GM18517 (cell line): ENCODE results near the gene TRAF2.

ENCODE experiments used
- ATAC-seq: cut with Tn5 transposase; IDR thresholded peaks from one replicate; pipeline ENCODE4 v1.9.1; 2021; ENCODE audit warnings: mild to moderate bottlenecking, moderate library complexity; ENCODE audit not compliant: unreplicated experiment

The TRAF2 gene

DNA sequence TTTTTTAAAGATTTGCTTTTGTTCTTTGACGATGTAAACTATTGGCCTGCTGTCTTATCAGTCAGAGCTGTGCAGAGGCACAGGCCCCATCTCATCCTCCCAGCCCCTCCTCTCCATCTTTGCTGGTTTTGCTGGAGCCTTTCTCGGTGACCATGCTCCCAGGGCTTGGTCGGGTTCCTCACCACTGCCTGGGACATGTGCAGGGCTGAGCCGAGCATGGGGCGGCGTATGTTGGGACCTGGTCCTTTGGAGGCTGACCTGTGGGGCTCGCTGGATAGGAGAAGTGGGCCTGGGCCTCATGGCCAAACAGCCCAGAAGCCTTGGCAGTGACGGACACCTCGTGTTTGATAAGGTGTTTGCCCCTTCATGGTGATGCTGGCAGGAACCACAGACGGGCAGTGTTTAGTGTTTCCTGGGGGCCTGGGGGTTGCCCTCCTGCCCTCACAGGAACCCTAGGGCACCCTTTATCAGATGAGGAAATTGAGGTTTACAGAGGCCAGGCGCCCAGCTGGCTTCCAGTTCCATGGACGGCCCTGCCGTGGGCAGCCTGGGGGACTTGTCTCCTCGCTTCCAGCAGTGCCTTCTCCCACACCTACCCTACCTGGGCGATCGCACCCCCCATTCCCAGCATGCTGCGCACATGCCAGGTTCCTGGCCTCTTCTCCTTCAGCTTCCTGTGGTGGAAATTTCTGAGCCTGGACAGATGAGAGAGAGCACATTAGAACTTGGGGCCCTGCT lies 27.6 kb downstream of the TRAF2 start:
- no peak for ATAC-seq

DNA sequence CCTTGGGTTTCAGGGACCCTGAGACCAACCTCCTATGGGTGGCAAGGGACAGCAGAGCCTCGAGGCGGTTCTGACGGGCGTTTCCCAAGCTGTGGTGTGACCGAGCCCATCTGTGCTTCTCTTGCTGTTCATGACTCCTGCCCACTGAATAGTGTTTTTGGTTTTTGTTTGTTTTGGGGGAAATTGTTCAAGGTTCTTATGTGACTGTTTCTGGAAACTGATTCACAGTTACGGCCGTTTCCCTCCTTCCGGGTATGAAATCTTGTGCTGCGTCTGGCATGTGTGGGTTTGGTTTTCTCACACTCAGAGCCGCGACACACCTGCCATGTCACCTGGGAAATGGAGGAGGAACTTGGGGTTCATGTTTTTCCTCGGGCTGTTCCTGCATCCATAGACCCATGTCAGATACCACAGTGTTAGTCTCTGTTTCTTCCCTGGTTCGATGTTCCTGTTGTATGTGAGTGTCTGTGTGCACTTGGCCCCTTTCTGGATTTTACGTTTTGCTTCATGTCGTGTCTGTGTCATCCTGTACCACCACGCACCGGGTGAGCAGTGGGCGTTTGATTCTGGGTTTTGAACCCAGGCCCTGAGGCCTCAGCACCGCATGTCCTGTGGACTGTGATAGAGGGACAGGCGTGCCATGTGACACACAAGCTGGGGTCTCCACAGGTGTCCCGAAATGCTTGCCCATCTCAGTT lies 29.5 kb downstream of the TRAF2 start:
- ATAC-seq = no peak

DNA sequence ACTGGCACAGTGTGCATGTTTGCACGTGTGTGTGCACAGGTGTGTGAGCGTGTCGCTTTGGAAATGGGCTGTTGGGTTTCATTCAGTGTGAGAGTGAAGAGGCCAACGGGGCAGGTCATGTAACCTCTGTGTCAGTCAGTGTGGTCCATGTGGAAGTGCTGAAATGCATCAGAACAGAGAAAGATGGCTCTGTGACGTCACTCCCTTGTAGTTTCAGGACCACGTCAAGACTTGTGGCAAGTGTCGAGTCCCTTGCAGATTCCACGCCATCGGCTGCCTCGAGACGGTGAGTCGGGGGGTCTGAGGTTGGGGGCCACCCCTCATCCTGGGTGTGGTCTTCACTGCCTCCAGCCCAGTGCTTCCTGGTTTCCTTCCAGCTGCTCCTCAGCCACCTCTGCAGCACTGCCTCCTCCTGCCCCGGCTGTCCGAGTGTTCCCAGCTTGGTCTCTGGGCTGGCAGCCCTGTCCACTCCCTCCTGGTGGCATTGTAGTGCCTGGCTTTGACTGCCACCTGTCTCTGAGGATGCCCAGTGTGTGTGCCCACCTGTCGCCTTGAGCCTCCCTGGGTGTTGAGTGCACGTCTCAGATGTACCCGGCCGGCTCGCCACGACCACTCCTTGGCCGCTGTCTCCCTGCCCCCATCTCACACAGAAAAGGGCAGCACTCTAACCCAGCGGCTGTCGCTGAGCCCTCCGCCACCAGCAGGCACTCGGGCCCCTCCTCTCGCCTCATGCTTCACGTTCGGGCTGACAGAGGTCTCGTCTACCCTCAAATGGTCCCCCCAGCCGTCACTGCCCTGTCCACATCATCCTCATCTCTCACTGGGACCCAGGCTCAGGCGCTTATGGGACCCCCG lies 30.2 kb downstream of the TRAF2 start:
- ATAC-seq = no peak

DNA sequence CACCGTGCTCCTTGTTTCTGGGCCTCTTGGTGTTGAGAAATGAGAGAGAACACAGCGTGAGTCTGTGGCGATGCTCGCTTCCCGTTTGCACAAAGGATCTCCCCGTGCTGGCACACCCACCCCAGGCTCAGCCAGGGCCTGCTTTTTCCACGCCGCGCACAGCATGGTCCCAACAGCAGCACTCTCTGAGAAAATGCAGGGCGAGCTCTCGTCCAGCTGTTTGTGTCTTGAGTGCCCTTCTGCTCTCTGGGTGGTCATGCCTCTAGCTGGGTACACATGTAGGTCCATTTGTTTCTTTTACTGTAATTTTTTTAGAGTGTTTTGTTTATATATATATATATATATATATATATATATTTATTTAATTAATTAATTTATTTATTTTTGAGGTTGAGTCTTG lies 31.6 kb downstream of the TRAF2 start:
- ATAC-seq = no peak

DNA sequence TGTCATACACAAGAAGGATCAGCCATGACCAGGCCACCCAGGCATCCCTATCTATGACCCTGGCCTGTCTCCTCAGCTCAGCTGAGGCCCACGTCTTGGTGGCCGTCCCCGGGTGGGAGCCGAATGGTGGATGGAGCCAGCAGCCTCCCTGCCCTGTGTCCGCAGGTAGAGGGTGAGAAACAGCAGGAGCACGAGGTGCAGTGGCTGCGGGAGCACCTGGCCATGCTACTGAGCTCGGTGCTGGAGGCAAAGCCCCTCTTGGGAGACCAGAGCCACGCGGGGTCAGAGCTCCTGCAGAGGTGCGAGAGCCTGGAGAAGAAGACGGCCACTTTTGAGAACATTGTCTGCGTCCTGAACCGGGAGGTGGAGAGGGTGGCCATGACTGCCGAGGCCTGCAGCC lies 33.8 kb downstream of the TRAF2 start:
- ATAC-seq = no peak

DNA sequence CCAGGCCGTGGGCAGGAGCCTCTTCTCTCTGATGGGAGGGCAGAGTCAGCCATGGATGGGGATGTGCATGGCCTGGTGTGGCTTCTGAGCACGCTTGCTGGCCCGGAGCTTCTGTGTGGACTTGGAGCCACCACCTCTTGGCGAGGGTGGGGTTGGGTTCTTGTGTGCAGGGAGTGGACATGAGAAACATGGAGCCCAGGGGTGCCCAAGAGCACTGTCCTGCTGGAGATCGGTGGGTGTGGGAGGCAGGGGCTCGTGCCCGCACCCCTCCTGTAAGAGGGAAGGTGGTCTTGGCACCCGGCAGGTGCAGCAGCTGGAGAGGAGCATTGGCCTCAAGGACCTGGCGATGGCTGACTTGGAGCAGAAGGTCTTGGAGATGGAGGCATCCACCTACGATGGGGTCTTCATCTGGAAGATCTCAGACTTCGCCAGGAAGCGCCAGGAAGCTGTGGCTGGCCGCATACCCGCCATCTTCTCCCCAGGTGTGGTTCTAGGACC lies 34.5 kb downstream of the TRAF2 start:
- ATAC-seq = no peak

DNA sequence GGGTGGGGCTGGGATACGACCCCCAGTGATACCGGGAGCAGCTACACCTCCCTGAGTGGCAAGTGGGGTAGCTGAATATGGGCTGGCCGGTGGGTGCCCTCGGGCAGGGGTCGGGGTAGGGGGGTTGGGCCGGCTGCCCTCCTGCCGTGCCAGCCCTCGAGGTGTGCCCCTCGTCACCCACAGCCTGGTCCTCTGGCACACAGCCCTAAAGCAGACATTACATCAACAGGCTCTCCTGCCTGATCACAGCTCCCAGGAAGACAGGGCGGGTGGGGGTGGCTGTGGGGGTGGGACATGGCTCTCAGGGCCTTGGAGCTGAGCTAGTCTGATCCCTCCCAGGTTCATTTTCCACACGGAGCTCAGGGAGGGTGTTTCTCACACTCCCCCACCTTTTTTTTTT lies 35.0 kb downstream of the TRAF2 start:
- ATAC-seq = no peak

DNA sequence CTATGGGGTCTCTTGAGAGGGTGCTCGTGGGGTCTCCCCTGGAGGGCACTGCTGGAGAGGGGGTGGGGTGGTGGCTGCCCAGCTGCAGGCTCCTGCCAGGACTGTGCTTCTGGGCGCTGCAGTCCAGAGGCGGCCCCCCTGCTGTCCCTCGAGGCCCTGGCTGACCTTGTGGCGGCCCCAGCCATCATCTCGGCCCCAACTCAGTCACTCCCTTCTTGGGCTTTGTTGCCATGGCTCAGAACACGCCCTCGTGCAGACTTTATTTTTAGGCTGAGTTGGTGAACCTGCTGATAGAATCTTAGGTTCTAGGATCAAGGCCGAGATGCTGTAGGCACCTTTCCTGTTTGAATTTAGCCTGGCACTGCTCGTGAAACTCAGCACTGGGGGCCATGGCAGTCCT lies 35.4 kb downstream of the TRAF2 start:
- no peak for ATAC-seq

DNA sequence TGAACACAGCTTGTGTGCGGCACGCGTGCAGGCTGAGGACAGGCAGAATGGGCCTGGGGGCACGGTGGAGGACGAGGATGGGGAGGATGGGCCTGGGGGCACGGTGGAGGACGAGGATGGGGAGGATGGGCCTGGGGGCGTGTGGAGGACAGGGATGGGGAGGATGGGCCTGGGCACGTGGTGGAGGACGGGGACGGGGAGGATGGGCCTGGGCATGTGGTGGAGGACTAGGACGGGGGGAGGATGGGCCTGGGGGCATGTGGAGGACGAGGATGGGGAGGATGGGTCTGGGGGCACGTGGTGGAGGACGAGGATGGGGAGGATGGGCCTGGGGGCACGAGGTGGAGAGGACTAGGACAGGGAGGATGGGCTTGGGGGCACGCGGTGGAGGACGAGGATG lies 36.2 kb downstream of the TRAF2 start:
- no peak for ATAC-seq

DNA sequence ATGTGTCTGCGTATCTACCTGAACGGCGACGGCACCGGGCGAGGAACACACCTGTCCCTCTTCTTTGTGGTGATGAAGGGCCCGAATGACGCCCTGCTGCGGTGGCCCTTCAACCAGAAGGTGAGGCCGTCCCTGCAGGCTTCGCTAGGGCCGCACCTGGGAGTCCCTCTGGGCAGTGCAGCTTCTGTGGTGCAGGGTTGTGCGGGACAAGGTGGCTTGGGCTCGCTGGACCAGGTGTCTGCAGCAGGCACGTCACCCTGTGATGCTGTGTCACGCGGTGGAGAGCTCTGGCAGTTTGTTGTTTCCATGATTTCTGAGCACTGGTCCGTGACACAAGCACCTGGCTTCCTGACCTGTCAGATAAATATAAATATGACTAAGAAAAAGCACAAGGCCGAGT lies 37.6 kb downstream of the TRAF2 start:
- no peak for ATAC-seq

DNA sequence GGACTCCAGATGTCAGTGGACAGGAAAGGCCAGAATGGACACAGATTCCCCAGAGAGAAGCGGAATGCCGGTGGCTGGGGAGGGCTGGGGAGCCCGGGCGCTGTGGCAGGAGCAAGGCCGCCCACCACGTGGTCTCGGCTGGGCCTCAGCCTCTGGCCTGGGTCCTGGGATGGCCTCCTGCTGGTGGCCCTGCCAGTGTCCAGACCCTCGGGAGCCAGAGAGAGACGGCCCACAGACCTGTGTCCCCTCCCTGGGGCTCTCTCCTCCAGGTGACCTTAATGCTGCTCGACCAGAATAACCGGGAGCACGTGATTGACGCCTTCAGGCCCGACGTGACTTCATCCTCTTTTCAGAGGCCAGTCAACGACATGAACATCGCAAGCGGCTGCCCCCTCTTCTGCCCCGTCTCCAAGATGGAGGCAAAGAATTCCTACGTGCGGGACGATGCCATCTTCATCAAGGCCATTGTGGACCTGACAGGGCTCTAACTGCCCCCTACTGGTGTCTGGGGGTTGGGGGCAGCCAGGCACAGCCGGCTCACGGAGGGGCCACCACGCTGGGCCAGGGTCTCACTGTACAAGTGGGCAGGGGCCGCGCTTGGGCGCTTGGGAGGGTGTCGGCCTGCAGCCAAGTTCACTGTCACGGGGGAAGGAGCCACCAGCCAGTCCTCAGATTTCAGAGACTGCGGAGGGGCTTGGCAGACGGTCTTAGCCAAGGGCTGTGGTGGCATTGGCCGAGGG lies 39.3 kb downstream of the TRAF2 start:
- ATAC-seq = no peak

DNA sequence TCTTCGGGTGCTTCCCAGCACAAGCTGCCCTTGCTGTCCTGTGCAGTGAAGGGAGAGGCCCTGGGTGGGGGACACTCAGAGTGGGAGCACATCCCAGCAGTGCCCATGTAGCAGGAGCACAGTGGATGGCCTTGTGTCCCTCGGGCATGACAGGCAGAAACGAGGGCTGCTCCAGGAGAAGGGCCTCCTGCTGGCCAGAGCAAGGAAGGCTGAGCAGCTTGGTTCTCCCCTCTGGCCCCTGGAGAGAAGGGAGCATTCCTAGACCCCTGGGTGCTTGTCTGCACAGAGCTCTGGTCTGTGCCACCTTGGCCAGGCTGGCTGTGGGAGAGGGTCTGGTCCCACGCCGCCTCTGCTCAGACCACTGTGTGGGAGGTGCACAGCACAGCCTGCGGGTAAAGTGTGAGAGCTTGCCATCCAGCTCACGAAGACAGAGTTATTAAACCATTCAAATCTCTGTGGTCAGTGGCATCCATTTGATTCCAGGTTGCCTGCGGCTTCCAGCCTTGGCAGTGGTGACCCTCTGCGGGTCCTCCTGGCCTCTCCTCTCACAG lies 39.9 kb downstream of the TRAF2 start:
- ATAC-seq = no peak

DNA sequence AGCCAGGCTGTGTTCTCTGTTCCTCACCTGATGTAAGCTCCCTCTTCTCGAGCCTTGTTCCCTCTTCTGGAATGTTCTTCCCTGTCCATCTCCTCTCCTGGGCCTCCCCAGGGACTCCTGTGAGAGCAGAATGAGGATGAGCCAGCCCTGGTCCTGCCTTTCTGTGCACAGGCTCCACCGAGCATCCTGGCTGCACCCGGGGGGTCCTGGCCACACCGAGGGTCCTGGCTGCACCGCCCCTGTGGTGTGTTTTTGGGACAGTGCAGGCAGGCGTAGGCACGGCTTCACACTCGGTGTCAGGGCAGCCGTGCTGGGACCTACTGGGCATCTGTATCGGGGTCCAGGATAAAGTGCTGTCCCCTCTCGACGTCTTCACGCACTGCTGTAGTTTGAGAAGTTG lies 40.4 kb downstream of the TRAF2 start:
- ATAC-seq = no peak

DNA sequence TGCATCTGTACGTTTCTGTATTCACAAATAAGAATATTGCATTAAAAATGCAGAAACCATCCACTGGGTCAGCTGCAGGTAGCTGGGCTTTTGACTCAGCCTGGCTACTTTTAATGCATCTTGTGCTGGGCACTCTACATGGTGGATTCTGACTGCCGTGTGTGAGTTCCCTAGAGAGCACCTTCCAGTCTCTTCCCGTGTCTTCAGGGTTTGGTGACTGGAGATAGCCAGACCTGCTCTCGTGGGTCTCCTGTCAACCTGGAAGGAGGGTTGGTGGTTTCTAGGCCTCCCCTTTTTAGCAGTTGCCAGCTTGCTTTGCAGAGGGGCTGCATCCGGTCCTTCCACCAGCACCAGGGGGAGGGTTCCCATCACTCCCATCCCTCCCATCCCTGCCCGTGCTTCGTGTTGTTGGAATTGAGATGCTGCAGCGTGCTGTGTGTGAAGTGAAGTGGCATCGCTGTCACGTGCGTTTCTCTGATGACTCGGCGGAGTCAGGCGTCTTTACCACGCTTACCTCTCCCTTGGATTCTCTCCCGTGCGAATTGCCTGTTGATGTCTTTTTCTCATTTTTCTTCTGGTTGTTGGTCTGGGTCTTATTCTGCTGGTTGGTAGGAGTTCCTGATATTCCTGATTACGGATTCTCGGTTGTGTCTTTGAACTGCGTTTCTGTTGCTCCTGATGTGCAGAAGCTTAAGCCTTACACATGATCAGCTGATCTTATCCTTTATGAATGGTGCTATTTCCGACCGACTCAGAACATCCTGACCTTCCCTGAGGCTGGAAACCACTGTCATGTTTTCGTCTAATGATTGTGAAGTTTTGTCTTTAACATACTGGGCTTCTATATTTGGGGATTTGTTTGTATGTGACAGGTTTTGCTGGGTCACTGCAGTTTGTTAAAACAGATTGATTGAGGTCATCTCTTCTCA lies 41.3 kb downstream of the TRAF2 start:
- no peak for ATAC-seq

DNA sequence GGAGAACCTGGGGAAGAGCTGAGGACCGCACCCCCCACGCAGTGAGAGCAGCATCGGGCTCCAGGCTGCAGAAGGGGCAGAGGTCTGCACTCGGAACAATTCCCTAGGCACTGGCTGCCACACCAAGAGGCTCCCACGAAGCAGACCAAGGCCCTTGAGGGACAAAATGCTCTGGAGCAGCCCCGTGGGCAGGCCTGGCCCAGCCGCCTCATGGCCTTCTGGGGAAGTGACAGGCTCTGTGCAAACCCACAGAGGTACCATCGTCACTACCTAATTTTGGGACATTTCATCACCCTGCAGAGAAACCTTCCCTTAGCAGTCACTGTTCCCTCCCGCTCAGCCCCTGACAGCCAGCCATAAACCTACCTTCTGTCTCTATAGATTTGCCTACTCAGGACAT lies 42.3 kb downstream of the TRAF2 start:
- ATAC-seq = no peak

DNA sequence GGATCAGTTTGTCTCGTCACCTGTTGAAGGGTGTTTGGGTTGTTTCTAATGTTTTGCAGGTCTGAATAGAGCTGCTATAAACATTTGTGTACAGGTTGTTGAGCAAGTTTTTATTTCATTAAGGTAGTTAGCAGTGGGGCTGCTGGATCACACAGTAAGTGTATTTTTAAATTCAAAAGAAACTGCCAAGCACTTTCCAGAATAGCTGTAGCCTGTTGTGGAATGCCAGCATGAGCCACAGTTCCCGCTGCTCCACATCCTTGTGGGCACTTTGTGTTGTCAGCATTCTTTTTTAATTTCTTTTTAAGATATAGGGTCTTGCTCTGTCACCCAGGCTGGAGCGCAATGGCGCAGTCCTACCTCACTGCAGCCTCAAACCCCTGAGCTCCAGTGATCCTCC lies 43.7 kb downstream of the TRAF2 start:
- no peak for ATAC-seq

DNA sequence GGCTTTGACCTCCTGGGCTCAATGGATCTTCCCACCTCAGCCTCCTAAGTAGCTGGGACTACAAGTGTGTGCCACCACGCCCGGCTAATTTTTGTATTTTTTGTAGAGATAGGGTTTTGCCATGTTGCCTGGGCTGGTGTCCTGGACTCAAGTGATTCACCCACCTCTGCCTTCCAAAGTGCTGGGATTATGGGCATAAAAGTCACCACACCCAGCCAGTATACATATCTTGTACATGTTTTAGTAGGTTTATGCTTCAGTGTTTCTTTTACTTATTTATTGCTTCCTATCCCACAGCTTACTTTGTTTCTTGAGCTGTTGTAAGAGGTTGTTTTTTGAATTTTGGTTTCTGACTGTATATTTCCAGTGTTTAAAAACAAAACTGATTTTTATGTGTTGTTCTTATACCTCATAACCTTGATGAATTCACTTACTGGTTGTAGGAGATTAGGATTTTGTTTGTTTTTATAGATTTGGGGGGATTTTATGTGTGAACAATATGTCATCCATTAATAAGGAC lies 45.4 kb downstream of the TRAF2 start:
- ATAC-seq = no peak

DNA sequence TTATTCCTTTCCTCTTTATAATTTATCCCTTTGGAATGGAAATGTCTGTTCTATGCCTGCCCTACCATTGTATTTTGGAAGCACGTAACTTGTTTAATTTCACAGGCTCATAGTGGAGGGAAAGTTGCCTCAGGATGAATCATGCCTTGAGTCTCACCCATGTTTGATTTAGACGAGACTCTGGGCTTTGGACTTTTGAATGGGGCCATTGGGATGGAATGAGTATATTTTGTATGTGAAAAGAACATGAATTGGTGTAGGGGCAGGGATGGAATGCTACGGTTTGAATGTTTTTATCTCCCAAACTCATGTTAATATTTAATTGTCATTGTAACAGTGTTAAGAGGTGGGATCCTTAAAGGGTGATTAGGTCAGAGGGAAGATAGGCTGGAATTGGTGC lies 48.0 kb downstream of the TRAF2 start:
- no peak for ATAC-seq

DNA sequence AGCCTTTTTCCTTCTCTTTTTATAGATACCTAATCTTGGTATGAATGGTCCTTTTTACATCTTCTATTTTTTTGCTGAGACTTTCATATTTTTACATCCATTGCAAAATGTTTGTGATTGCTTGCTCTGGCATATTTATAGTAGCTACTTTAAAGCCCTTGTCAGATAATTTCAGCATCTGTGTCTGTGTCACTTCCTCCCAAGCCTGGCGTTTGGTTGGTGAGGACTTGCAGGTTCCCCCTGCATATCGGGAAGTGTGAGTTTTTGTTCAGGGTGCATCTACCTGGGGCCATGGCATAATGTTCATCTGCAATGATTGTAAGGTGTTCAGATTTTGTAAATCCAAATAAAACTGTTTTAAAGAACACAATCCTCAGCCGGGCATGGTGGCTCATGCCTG lies 49.3 kb downstream of the TRAF2 start:
- ATAC-seq = no peak
